Hepatocyte (in vitro differentiated cells): ENCODE results near the gene MESD. TPM values are rescaled to one million over a fixed set of nuclear protein-coding genes. Genes with fewer than 3 reads are reported as not detected.

Experiments used
- DNase-seq: peaks from one replicate; pipeline ENCODE4 v3.0.0-alpha.2; 2016; ENCODE audit warnings: low spot score
- H2AFZ ChIP-seq: fragments of 200-600 bp; sonication (generic); 2 replicates; pipeline ENCODE4 v1.6.0; 2016; ENCODE audit warnings: antibody characterized with exemption, mild to moderate bottlenecking
- H3K27ac ChIP-seq: fragments of 200-600 bp; sonication (generic); 2 replicates; pipeline ENCODE4 v1.5.1; 2016; ENCODE audit warnings: mild to moderate bottlenecking
- H3K27me3 ChIP-seq: fragments of 200-600 bp; sonication (generic); 2 replicates; pipeline ENCODE4 v1.6.1; 2016
- H3K36me3 ChIP-seq: fragments of 200-600 bp; sonication (generic); replicated peaks from 2 replicates; pipeline ENCODE4 v1.5.1; 2016; ENCODE audit warnings: low read depth; ENCODE audit not compliant: insufficient read depth
- H3K4me1 ChIP-seq: fragments of 200-600 bp; sonication (generic); 2 replicates; pipeline ENCODE4 v1.5.1; 2016; ENCODE audit warnings: mild to moderate bottlenecking, moderate library complexity; ENCODE audit not compliant: insufficient read depth
- H3K4me2 ChIP-seq: fragments of 200-600 bp; sonication (generic); 2 replicates; pipeline ENCODE4 v1.6.0; 2016
- H3K4me3 ChIP-seq: fragments of 200-600 bp; sonication (generic); 2 replicates; pipeline ENCODE4 v1.5.1; 2016; ENCODE audit warnings: mild to moderate bottlenecking
- H3K79me2 ChIP-seq: fragments of 200-600 bp; sonication (generic); 2 replicates; pipeline ENCODE4 v1.6.0; 2017; ENCODE audit warnings: mild to moderate bottlenecking
- H3K9me2 ChIP-seq: fragments of 200-600 bp; sonication (generic); replicated peaks from 2 replicates; pipeline ENCODE4 v1.6.0; 2017; ENCODE audit warnings: mild to moderate bottlenecking; ENCODE audit not compliant: insufficient read depth
- H3K9me3 ChIP-seq: fragments of 200-600 bp; sonication (generic); 2 replicates; pipeline ENCODE4 v1.5.1; 2016; ENCODE audit warnings: low read depth, mild to moderate bottlenecking
- H4K20me1 ChIP-seq: fragments of 200-600 bp; sonication (generic); 2 replicates; pipeline ENCODE4 v1.6.0; 2016; ENCODE audit warnings: mild to moderate bottlenecking; ENCODE audit not compliant: insufficient read depth, poor library complexity, severe bottlenecking
- EZH2 ChIP-seq: fragments of 200-600 bp; sonication (generic); IDR thresholded peaks from 2 replicates; pipeline ENCODE4 v1.6.1; 2016; ENCODE audit warnings: antibody characterized with exemption, mild to moderate bottlenecking, borderline replicate concordance
- EZH2phosphoT487 ChIP-seq: fragments of 200-600 bp; sonication (generic); IDR thresholded peaks from one replicate; pipeline ENCODE4 v1.6.1; 2018; ENCODE audit warnings: antibody characterized with exemption, mild to moderate bottlenecking, low read depth, moderate library complexity; ENCODE audit not compliant: unreplicated experiment, severe bottlenecking
- WGBS: methylation state at CpG from one replicate; pipeline ENCODE4 v1.1.6; 2016; ENCODE audit warnings: low lambda C conversion rate; ENCODE audit errors: missing lambda C conversion rate; 5-methylcytosine and 5-hydroxymethylcytosine counted together
- polyA plus RNA-seq: library from polyadenylated mRNA; unstranded; fragments of >200 nt; fragmentation: Nextera tagmentation; extraction: Ambion mirVana; gene quantifications from 2 replicates; pipeline ENCODE4 v1.2.1, GENCODE V29; 2016
- total RNA-seq: library from RNA; depleted of rRNA; stranded (reverse); fragments of >200 nt; gene quantifications from 2 replicates; pipeline ENCODE4 v1.2.3, GENCODE V29; 2014
- TF ChIP-seq, protein P1 (sequence below): fragments of 200-600 bp; sonication (generic); IDR thresholded peaks from 2 replicates; pipeline ENCODE4 v1.5.1; 2016; ENCODE audit warnings: antibody characterized with exemption, mild to moderate bottlenecking; ENCODE audit not compliant: poor library complexity

Gene MESD
- total and polyA plus RNA-seq, 2 experiments from 2014 or later = 27.1 to 52.2 TPM

DNA sequence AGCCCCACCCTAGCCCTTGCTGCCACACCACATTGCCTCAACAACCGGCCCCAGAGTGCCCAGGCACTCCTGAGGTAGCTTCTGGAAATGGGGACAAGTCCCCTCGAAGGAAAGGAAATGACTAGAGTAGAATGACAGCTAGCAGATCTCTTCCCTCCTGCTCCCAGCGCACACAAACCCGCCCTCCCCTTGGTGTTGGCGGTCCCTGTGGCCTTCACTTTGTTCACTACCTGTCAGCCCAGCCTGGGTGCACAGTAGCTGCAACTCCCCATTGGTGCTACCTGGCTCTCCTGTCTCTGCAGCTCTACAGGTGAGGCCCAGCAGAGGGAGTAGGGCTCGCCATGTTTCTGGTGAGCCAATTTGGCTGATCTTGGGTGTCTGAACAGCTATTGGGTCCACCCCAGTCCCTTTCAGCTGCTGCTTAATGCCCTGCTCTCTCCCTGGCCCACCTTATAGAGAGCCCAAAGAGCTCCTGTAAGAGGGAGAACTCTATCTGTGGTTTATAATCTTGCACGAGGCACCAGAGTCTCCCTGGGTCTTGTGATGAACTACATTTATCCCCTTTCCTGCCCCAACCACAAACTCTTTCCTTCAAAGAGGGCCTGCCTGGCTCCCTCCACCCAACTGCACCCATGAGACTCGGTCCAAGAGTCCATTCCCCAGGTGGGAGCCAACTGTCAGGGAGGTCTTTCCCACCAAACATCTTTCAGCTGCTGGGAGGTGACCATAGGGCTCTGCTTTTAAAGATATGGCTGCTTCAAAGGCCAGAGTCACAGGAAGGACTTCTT is 39.1 kb downstream of the MESD start:
- H3K4me3 ChIP-seq = no peak overlapping the region
- no peaks in the 10 kb centered on the region for H3K9me2 ChIP-seq
- H3K4me1 ChIP-seq = no peaks in the 10 kb centered on the region
- WGBS = 96% methylated on average over 8 of the region's 8 CpGs
- H3K9me3 ChIP-seq = no peaks in the 10 kb centered on the region
- H3K4me2 ChIP-seq = no peak overlapping the region
- H3K79me2 ChIP-seq = no peaks in the 10 kb centered on the region
- no peaks in the 10 kb centered on the region for H3K36me3 ChIP-seq
- no peaks in the 10 kb centered on the region for H4K20me1 ChIP-seq
- no peak for DNase-seq
- no peak overlapping the region for H3K27ac ChIP-seq
- no peak for TF ChIP-seq EZH2phosphoT487
- H2AFZ ChIP-seq = no peak overlapping the region
- H3K27me3 ChIP-seq = no peaks in the 10 kb centered on the region

DNA sequence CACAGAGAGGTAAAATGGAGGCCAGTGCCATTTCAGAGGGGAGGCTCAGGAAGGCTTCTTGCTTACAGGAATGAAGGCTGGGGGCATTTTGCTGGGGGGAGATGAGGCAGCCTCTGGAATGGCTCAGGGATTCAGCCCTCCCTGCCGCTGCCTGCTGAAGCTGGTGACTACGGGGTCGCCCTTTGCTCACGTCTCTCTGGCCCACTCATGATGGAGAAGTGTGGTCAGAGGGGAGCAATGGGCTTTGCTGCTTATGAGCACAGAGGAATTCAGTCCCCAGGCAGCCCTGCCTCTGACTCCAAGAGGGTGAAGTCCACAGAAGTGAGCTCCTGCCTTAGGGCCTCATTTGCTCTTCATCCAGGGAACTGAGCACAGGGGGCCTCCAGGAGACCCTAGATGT is 39.9 kb downstream of the MESD start:
- no peaks in the 10 kb centered on the region for H4K20me1 ChIP-seq
- no peak overlapping the region for H3K4me3 ChIP-seq
- H3K4me2 ChIP-seq = no peak overlapping the region
- H3K9me2 ChIP-seq = no peaks in the 10 kb centered on the region
- H2AFZ ChIP-seq = no peak overlapping the region
- H3K27ac ChIP-seq = no peak overlapping the region
- H3K4me1 ChIP-seq = no peaks in the 10 kb centered on the region
- 97% methylated on average over 4 of the region's 4 CpGs for WGBS
- DNase-seq = no peak
- no peak for TF ChIP-seq EZH2phosphoT487
- TF ChIP-seq EZH2 = no peak
- TF ChIP-seq, protein P1, sequence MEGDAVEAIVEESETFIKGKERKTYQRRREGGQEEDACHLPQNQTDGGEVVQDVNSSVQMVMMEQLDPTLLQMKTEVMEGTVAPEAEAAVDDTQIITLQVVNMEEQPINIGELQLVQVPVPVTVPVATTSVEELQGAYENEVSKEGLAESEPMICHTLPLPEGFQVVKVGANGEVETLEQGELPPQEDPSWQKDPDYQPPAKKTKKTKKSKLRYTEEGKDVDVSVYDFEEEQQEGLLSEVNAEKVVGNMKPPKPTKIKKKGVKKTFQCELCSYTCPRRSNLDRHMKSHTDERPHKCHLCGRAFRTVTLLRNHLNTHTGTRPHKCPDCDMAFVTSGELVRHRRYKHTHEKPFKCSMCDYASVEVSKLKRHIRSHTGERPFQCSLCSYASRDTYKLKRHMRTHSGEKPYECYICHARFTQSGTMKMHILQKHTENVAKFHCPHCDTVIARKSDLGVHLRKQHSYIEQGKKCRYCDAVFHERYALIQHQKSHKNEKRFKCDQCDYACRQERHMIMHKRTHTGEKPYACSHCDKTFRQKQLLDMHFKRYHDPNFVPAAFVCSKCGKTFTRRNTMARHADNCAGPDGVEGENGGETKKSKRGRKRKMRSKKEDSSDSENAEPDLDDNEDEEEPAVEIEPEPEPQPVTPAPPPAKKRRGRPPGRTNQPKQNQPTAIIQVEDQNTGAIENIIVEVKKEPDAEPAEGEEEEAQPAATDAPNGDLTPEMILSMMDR = no peak
- no peaks in the 10 kb centered on the region for H3K9me3 ChIP-seq
- H3K79me2 ChIP-seq = no peaks in the 10 kb centered on the region
- no peaks in the 10 kb centered on the region for H3K36me3 ChIP-seq
- H3K27me3 ChIP-seq = no peaks in the 10 kb centered on the region

DNA sequence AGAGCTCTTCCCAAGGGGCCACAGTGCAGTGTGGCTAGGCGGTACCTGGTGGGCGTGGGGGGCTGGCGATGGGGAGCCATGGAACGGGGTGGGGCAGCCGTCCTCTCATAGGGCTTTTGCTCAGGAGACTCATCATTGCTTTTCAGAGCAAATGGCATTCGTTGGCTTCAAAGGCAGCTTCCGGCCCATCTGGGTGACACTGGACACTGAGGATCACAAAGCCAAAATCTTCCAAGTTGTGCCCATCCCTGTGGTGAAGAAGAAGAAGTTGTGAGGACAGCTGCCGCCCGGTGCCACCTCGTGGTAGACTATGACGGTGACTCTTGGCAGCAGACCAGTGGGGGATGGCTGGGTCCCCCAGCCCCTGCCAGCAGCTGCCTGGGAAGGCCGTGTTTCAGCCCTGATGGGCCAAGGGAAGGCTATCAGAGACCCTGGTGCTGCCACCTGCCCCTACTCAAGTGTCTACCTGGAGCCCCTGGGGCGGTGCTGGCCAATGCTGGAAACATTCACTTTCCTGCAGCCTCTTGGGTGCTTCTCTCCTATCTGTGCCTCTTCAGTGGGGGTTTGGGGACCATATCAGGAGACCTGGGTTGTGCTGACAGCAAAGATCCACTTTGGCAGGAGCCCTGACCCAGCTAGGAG is 40.8 kb downstream of the MESD start:
- Histone ChIP-seq H3K36me3 (no peaks in the 10 kb centered on the region), H3K4me2 (no peak overlapping the region), H3K4me1 (no peaks in the 10 kb centered on the region), H3K9me3 (no peaks in the 10 kb centered on the region), H2AFZ (no peak overlapping the region), H3K4me3 (no peak overlapping the region), H3K27me3 (no peaks in the 10 kb centered on the region), H3K27ac (no peak overlapping the region), H3K79me2 (no peaks in the 10 kb centered on the region), H3K9me2 (no peaks in the 10 kb centered on the region), H4K20me1 (no peaks in the 10 kb centered on the region)
- no peak for TF ChIP-seq EZH2phosphoT487
- TF ChIP-seq EZH2 = no peak
- TF ChIP-seq, protein P1 = no peak
- 95% methylated on average over 13 of the region's 13 CpGs for WGBS
- DNase-seq = no peak

DNA sequence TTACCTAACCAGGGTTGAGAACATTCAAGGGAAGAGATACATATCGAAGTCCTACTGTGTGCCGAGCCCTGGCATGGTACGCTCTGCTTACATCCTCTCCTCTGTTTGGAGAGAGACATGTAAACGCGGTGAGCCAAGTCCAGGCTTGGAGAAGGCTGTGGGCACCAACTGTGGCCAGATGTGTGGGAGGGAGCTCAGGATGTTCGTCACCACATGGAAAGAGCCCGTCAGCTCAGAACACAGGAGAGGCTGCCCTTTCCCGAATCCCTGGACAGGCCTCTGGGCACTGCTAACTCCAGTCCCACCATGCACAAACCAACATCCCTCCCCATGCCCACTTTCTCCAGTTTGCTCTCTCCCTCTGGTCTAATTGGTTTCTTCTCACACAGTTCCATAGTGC is 43.0 kb downstream of the MESD start:
- no peak for TF ChIP-seq EZH2
- TF ChIP-seq EZH2phosphoT487 = no peak
- TF ChIP-seq, protein P1 = no peak
- H3K9me3 ChIP-seq = no peaks in the 10 kb centered on the region
- H3K79me2 ChIP-seq = no peaks in the 10 kb centered on the region
- DNase-seq = no peak
- WGBS = 98% methylated on average over 8 of the region's 8 CpGs
- H3K27me3 ChIP-seq = no peaks in the 10 kb centered on the region
- no peak overlapping the region for H2AFZ ChIP-seq
- H3K27ac ChIP-seq = no peak overlapping the region
- no peaks in the 10 kb centered on the region for H3K9me2 ChIP-seq
- H3K4me2 ChIP-seq = no peak overlapping the region
- H4K20me1 ChIP-seq = no peaks in the 10 kb centered on the region
- no peaks in the 10 kb centered on the region for H3K4me1 ChIP-seq
- no peaks in the 10 kb centered on the region for H3K36me3 ChIP-seq
- no peak overlapping the region for H3K4me3 ChIP-seq
